ENCODE data around the gene SMAD3.

DNA sequence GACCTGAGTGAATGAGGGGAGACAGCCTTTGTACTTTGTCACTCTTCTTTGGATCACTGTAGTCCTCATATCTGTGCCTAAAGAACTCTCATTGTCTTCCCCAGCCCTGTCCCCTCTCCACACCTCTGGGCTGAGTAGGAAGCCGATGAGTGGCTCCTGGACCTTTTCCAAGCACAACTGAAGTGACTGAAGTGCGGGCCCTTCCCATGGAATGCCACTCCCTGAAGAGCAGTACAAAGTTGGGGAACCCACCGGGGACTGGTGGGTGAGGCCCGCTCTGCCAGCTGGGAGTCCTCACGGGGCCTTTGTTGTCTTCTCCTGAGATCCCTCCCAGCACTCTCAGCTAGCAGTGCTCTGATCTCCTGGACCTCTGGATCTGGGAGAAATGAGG lies 99.0 kb downstream of the SMAD3 start:
- TF ChIP-seq CTCF (IDR thresholded peaks at IDR 0.05) = no peak
- no peak for TF ChIP-seq POLR2A (IDR thresholded peaks at IDR 0.05)

Data from body of pancreas (tissue), 4 donors.